ENCODE data around the gene STRBP.
"Not testable (repeated sequence)": the region's sequence is repeated elsewhere in the genome, so short reads cannot be mapped to it uniquely, and the experiment has no call there.

The STRBP gene

GRCh38 chr9:123187131-123187530 is 81.3 kb downstream of the STRBP start:
- ChIA-PET POLR2A (no interaction called here), CTCF (interaction anchor here (1.2 kb wide), 1 partner anchor 10 kb away, joined by 3 read pairs; no protein-coding TSS in a partner anchor)
- no peak for TF ChIP-seq CTCF (IDR thresholded peaks at IDR 0.05; ENCODE audit: insufficient read depth, low read length, missing control alignments)
- DNase-seq (ENCODE audit: low read depth, low spot score), result no peak
- no peak overlapping the region for H3K4me3 ChIP-seq (ENCODE audit: low read depth, low read length)

- H3K4me3 ChIP-seq (ENCODE audit: low read depth, low read length); CTCF ChIA-PET; POLR2A ChIA-PET; DNase-seq (ENCODE audit: low read depth, low spot score): not testable (repeated sequence)
Measured at GRCh38 chr9:123186029-123186428, 82.4 kb downstream of the STRBP start.

- ChIA-PET POLR2A (no interaction called here), CTCF (interaction anchor here (1.3 kb wide), 1 partner anchor 11 kb away, joined by 3 read pairs; no protein-coding TSS in a partner anchor)
- no peak overlapping the region for H3K4me3 ChIP-seq (ENCODE audit: low read depth, low read length)
- TF ChIP-seq CTCF (IDR thresholded peaks at IDR 0.05; ENCODE audit: insufficient read depth, low read length, missing control alignments), result no peak
- DNase-seq (ENCODE audit: low read depth, low spot score), result no peak
Measured at GRCh38 chr9:123176949-123177348, 91.4 kb downstream of the STRBP start.

GRCh38 chr9:123175854-123176629 is 92.3 kb downstream of the STRBP start:
- ChIA-PET CTCF (interaction anchor here (1.3 kb wide), 1 partner anchor 12 kb away, joined by 3 read pairs; no protein-coding TSS in a partner anchor), POLR2A (no interaction called here)
- DNase-seq (ENCODE audit: low read depth, low spot score), result no peak
- H3K4me3 ChIP-seq (ENCODE audit: low read depth, low read length), result no peak overlapping the region
- no peak for TF ChIP-seq CTCF (IDR thresholded peaks at IDR 0.05; ENCODE audit: insufficient read depth, low read length, missing control alignments)

- ChIA-PET POLR2A (no interaction called here), CTCF (no interaction called here)
- TF ChIP-seq CTCF (IDR thresholded peaks at IDR 0.05; ENCODE audit: insufficient read depth, low read length, missing control alignments), result no peak
- no peak for DNase-seq (ENCODE audit: low read depth, low spot score)
- no peak overlapping the region for H3K4me3 ChIP-seq (ENCODE audit: low read depth, low read length)
Measured at GRCh38 chr9:123174887-123175518, 93.4 kb downstream of the STRBP start.

- no peak for DNase-seq (ENCODE audit: low read depth, low spot score)
- ChIA-PET POLR2A (no interaction called here), CTCF (no interaction called here)
- no peak for TF ChIP-seq CTCF (IDR thresholded peaks at IDR 0.05; ENCODE audit: insufficient read depth, low read length, missing control alignments)
- H3K4me3 ChIP-seq (ENCODE audit: low read depth, low read length), result no peak overlapping the region
Measured at GRCh38 chr9:123174079-123174478, 94.3 kb downstream of the STRBP start.

Measured in AG04449 (cell line).